Transverse colon (tissue), 4 donors: ENCODE measurements around the gene SLC39A5.

Source experiments
- EP300 ChIP-seq: sonication (generic); formaldehyde crosslinking; IDR thresholded peaks from one replicate; pipeline ENCODE4 v1.6.1; 2017; ENCODE audit warnings: antibody characterized with exemption, low read depth
- POLR2A ChIP-seq: fragments of 450-650 bp; IDR thresholded peaks from one replicate; pipeline ENCODE4 v1.6.1; 2016; ENCODE audit warnings: antibody characterized with exemption, mild to moderate bottlenecking, moderate library complexity
- POLR2AphosphoS5 ChIP-seq, 3 donors: sonication (generic); formaldehyde crosslinking; IDR thresholded peaks; one replicate each; pipeline ENCODE4 v1.6.1; 2016; ENCODE audit warnings: antibody characterized with exemption in 3 of 3
- TF ChIP-seq, protein P1 (sequence below), 5 experiments: fragments of 200-600 bp in 3 of 5; fragments of 450-650 bp in 2 of 5; sonication (generic) in 3 of 5; IDR thresholded peaks; 1 replicate in 2 of 5; 2 replicates in 3 of 5; pipeline ENCODE4 v1.5.1; 2016 to 2017; ENCODE audit warnings: antibody characterized with exemption in 5 of 5, inconsistent platforms in 3 of 5, mild to moderate bottlenecking in 2 of 5, moderate library complexity in 1 of 5

DNA sequence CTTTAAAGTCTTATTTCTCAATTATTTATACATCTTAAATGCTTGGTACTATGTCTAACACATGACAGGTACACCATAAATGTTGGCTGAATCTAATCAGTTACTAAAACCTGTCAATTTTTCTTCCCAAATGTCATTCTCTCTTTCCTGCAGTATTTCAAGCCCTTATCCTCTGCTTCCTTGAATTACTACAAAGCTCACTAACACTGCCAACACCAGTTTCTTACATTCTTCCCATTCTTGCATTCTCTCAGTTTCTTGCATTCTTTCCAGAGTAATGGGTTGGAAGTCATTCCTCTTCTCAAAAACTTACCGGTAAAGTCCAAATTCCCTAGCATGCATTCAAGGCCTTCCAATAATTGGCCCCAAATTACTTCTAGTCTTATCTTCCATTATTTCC lies 31.0 kb upstream of the SLC39A5 start:
- TF ChIP-seq POLR2A = no peak
- TF ChIP-seq, protein P1, sequence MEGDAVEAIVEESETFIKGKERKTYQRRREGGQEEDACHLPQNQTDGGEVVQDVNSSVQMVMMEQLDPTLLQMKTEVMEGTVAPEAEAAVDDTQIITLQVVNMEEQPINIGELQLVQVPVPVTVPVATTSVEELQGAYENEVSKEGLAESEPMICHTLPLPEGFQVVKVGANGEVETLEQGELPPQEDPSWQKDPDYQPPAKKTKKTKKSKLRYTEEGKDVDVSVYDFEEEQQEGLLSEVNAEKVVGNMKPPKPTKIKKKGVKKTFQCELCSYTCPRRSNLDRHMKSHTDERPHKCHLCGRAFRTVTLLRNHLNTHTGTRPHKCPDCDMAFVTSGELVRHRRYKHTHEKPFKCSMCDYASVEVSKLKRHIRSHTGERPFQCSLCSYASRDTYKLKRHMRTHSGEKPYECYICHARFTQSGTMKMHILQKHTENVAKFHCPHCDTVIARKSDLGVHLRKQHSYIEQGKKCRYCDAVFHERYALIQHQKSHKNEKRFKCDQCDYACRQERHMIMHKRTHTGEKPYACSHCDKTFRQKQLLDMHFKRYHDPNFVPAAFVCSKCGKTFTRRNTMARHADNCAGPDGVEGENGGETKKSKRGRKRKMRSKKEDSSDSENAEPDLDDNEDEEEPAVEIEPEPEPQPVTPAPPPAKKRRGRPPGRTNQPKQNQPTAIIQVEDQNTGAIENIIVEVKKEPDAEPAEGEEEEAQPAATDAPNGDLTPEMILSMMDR (IDR thresholded peaks at IDR 0.05) = no peak
- no peak for TF ChIP-seq EP300
- TF ChIP-seq POLR2AphosphoS5 (IDR thresholded peaks at IDR 0.05) = no peak
